Sigmoid colon (tissue), 7 donors: ENCODE results near the gene MDM2. TPM values are rescaled to one million over a fixed set of nuclear protein-coding genes. Genes with fewer than 3 reads are reported as not detected.

Source experiments
- DNase-seq: peaks from one replicate; pipeline ENCODE4 v3.0.0-alpha.2; 2019
- H3K27ac ChIP-seq, 4 donors: fragments of 200-600 bp; sonication (generic); one replicate each; pipeline ENCODE4 v1.5.1; 2016 to 2019; ENCODE audit warnings: mild to moderate bottlenecking in 1 of 4
- H3K27me3 ChIP-seq, 3 donors: fragments of 200-600 bp; sonication (generic); one replicate each; pipeline ENCODE4 v1.5.1; 2019; ENCODE audit warnings: mild to moderate bottlenecking in 1 of 3
- H3K36me3 ChIP-seq, 4 donors: fragments of 200-600 bp; sonication (generic); one replicate each; pipeline ENCODE4 v1.5.1; 2016 to 2019
- H3K4me1 ChIP-seq, 4 donors: fragments of 200-600 bp; sonication (generic); one replicate each; pipeline ENCODE4 v1.5.1; 2017 to 2019
- H3K4me3 ChIP-seq, 4 donors: fragments of 200-600 bp; sonication (generic); one replicate each; pipeline ENCODE4 v1.5.1; 2017 to 2019; ENCODE audit warnings: mild to moderate bottlenecking in 2 of 4, moderate library complexity in 1 of 4
- H3K9me3 ChIP-seq, 4 donors: fragments of 200-600 bp in 3 of 4; sonication (generic) in 3 of 4; one replicate each; pipeline versions ENCODE4 v1.5.1 to v1.6.1; 2013 to 2019
- CTCF ChIP-seq, 4 experiments: fragments of 450-650 bp in 3 of 4; fragments of 200-600 bp in 1 of 4; IDR thresholded peaks; one replicate each; pipeline ENCODE4 v1.5.1; 2016 to 2019; ENCODE audit warnings: antibody characterized with exemption in 4 of 4, mild to moderate bottlenecking in 3 of 4, moderate library complexity in 2 of 4
- EP300 ChIP-seq, 4 donors: sonication (generic); formaldehyde crosslinking; IDR thresholded peaks; one replicate each; pipeline ENCODE4 v1.6.1; 2017; ENCODE audit warnings: antibody characterized with exemption in 4 of 4
- POLR2A ChIP-seq, 2 donors: fragments of 450-650 bp; IDR thresholded peaks; one replicate each; pipeline ENCODE4 v1.6.1; 2016; ENCODE audit warnings: antibody characterized with exemption in 2 of 2, mild to moderate bottlenecking in 2 of 2, moderate library complexity in 2 of 2
- POLR2AphosphoS5 ChIP-seq, 4 donors: sonication (generic); formaldehyde crosslinking; IDR thresholded peaks; one replicate each; pipeline ENCODE4 v1.6.1; 2017; ENCODE audit warnings: antibody characterized with exemption in 4 of 4
- WGBS, 2 donors: extraction: QIAGEN DNeasy Blood & Tissue Kit; methylation state at CpG; one replicate each; pipeline ENCODE4 v1.1.7; 2013; 5-methylcytosine and 5-hydroxymethylcytosine counted together
- intact Hi-C: fragments of 100-400 bp; cut with DNase I; formaldehyde crosslinking; loops from one replicate; pipeline ENCODE4 v1.15.1; 2023
- polyA plus RNA-seq, 3 donors: library from polyadenylated mRNA; stranded (reverse); fragments of 200-250 nt; gene quantifications; one replicate each; pipeline ENCODE4 v1.2.3, GENCODE V29; 2013
- total RNA-seq, 4 donors: library from RNA; depleted of rRNA; stranded (reverse); fragments of >200 nt; gene quantifications; one replicate each; pipeline ENCODE4 v1.1.0, GENCODE V29; 2016
- donor health status: healthy with polysubstance abuse.
- donor health status: Bipolar disorder and iron deficiency.
- donor health status: healthy.

MDM2 gene
- total and polyA plus RNA-seq, 7 donors: 6.0 to 55.4 (median 44.2) TPM

GRCh38 chr12:68891141-68891540 lies 83.2 kb downstream of the MDM2 start:
- no peak for DNase-seq
- H3K4me1 ChIP-seq: no peaks in the 10 kb centered on the region
- no peaks in the 10 kb centered on the region for H3K9me3 ChIP-seq
- H3K27ac ChIP-seq: no peak overlapping the region
- intact Hi-C loops: no loop called here
- H3K4me3 ChIP-seq: no peak overlapping the region
- no peaks in the 10 kb centered on the region for H3K36me3 ChIP-seq
- H3K27me3 ChIP-seq: no peaks in the 10 kb centered on the region
- no peak for TF ChIP-seq CTCF (IDR thresholded peaks at IDR 0.05)
- no peak for TF ChIP-seq POLR2AphosphoS5 (IDR thresholded peaks at IDR 0.05)
- TF ChIP-seq POLR2A (IDR thresholded peaks at IDR 0.05): no peak
- WGBS, 2 donors: 79 to 81% methylated on average over 6 of the region's 6 CpGs

GRCh38 chr12:68893201-68893600 lies 85.2 kb downstream of the MDM2 start:
- H3K4me1 ChIP-seq: no peaks in the 10 kb centered on the region
- no peaks in the 10 kb centered on the region for H3K27me3 ChIP-seq
- no peaks in the 10 kb centered on the region for H3K9me3 ChIP-seq
- no peak overlapping the region for H3K4me3 ChIP-seq
- DNase-seq: no peak
- no peaks in the 10 kb centered on the region for H3K36me3 ChIP-seq
- WGBS, 2 donors: 92 to 96% methylated on average over 2 of the region's 2 CpGs
- intact Hi-C loops: no loop called here
- no peak for TF ChIP-seq EP300 (IDR thresholded peaks at IDR 0.05)
- no peak for TF ChIP-seq POLR2A (IDR thresholded peaks at IDR 0.05)
- TF ChIP-seq CTCF (IDR thresholded peaks at IDR 0.05): no peak
- no peak for TF ChIP-seq POLR2AphosphoS5 (IDR thresholded peaks at IDR 0.05)
- no peak overlapping the region for H3K27ac ChIP-seq

- Histone ChIP-seq H3K4me1 (no peaks in the 10 kb centered on the region), H3K9me3 (no peaks in the 10 kb centered on the region), H3K27me3 (no peaks in the 10 kb centered on the region), H3K36me3 (no peaks in the 10 kb centered on the region), H3K27ac (no peak overlapping the region), H3K4me3 (no peak overlapping the region)
- TF ChIP-seq CTCF (IDR thresholded peaks at IDR 0.05) (no peak), EP300 (IDR thresholded peaks at IDR 0.05) (no peak), POLR2A (IDR thresholded peaks at IDR 0.05) (no peak), POLR2AphosphoS5 (IDR thresholded peaks at IDR 0.05) (no peak)
- DNase-seq: no peak
- intact Hi-C loops: no loop called here
- WGBS, 2 donors: 94 to 97% methylated on average over 3 of the region's 3 CpGs
Measured at GRCh38 chr12:68893741-68894140, 85.8 kb downstream of the MDM2 start.

GRCh38 chr12:68894276-68894855 lies 86.4 kb downstream of the MDM2 start:
- no peaks in the 10 kb centered on the region for H3K36me3 ChIP-seq
- 95 to 96% methylated on average over 7 of the region's 7 CpGs for WGBS, 2 donors
- H3K27ac ChIP-seq: no peak overlapping the region
- no peaks in the 10 kb centered on the region for H3K4me1 ChIP-seq
- intact Hi-C loops: no loop called here
- no peak for TF ChIP-seq POLR2A (IDR thresholded peaks at IDR 0.05)
- no peak for TF ChIP-seq POLR2AphosphoS5 (IDR thresholded peaks at IDR 0.05)
- no peak for TF ChIP-seq EP300 (IDR thresholded peaks at IDR 0.05)
- TF ChIP-seq CTCF (IDR thresholded peaks at IDR 0.05): no peak
- no peak overlapping the region for H3K4me3 ChIP-seq
- H3K27me3 ChIP-seq: no peaks in the 10 kb centered on the region
- no peak for DNase-seq
- no peaks in the 10 kb centered on the region for H3K9me3 ChIP-seq
